Mucosa of descending colon (tissue), 3 donors: ENCODE data around the gene CIBAR2. TPM values are rescaled to one million over a fixed set of nuclear protein-coding genes. Genes with fewer than 3 reads are reported as not detected.

Experiments
- ATAC-seq: fragments of 200-7000 bp; cut with Tn5 transposase; one replicate; pipeline ENCODE4 v1.9.1; 2020; ENCODE audit warnings: mild to moderate bottlenecking, moderate library complexity
- DNase-seq, 3 donors: peaks; one replicate each; pipeline ENCODE4 v3.0.0-alpha.2; 2020
- H3K36me3 ChIP-seq: fragments of 200-600 bp; one replicate; pipeline ENCODE4 v1.8.0; 2021; ENCODE audit warnings: low read depth, mild to moderate bottlenecking
- H3K4me1 ChIP-seq: fragments of 200-600 bp; one replicate; pipeline ENCODE4 v1.8.0; 2021; ENCODE audit warnings: low read depth, mild to moderate bottlenecking
- H3K4me3 ChIP-seq: fragments of 200-600 bp; one replicate; pipeline ENCODE4 v1.8.0; 2021; ENCODE audit warnings: mild to moderate bottlenecking
- H3K9me3 ChIP-seq: fragments of 200-600 bp; one replicate; pipeline ENCODE4 v1.8.0; 2021; ENCODE audit warnings: mild to moderate bottlenecking
- CTCF ChIP-seq: fragments of 200-600 bp; IDR thresholded peaks from one replicate; pipeline ENCODE4 v1.8.0; 2022; ENCODE audit warnings: antibody characterized with exemption, mild to moderate bottlenecking
- intact Hi-C, 2 donors: fragments of 100-400 bp; cut with DNase I in 1 of 2; cut with micrococcal nuclease in 1 of 2; formaldehyde crosslinking; loops; one replicate each; pipeline versions ENCODE4 v1.11.0 to v1.11.1; 2022; cut with DNase I, micrococcal nuclease
- total RNA-seq, 3 donors: library from RNA; stranded (reverse); fragmentation: NEBNext Ultra II Directional in 2 of 3; extraction: Animal tissue kit (Norgen Biotek cat#: 25700) in 2 of 3; gene quantifications; one replicate each; pipeline versions ENCODE4 v1.2.1 to v1.2.4, GENCODE V29; 2021 to 2023
- donor health status: DM: no; HTN: no; CAD: no; lungs with moderate emphysema.
- donor health status: DM: no; HTN: no; CAD: no.
- donor health status: DM: no; HTN: yes; CAD: no.

Gene CIBAR2
- total RNA-seq, 3 donors from 2014 or later = not detected

GRCh38 chr16:85086347-85087291 is 25.7 kb downstream of the CIBAR2 start:
- peak; percentile 86 for ATAC-seq
- peak; percentile 77 to 90 (median 82) for DNase-seq
- peaks cover 16% of the 10 kb centered on the region for H3K4me1 ChIP-seq
- no peak overlapping the region for H3K4me3 ChIP-seq
- intact Hi-C loops = no loop called here
- peak; percentile 68 for TF ChIP-seq CTCF
- no peaks in the 10 kb centered on the region for H3K36me3 ChIP-seq
- H3K9me3 ChIP-seq = no peaks in the 10 kb centered on the region

- ATAC-seq = no peak
- Histone ChIP-seq H3K36me3 (no peaks in the 10 kb centered on the region), H3K9me3 (no peaks in the 10 kb centered on the region), H3K4me3 (no peak overlapping the region), H3K4me1 (peaks cover 12% of the 10 kb centered on the region)
- intact Hi-C loops = no loop called here
- TF ChIP-seq CTCF = no peak
- no peak for DNase-seq
Observed at GRCh38 chr16:85085721-85086120, 26.6 kb downstream of the CIBAR2 start.

GRCh38 chr16:85084841-85085510 is 27.3 kb downstream of the CIBAR2 start:
- intact Hi-C loops = no loop called here
- Histone ChIP-seq H3K9me3 (no peaks in the 10 kb centered on the region), H3K36me3 (no peaks in the 10 kb centered on the region), H3K4me1 (peaks cover 7% of the 10 kb centered on the region), H3K4me3 (no peak overlapping the region)
- ATAC-seq (no peak), DNase-seq (no peak)
- TF ChIP-seq CTCF = no peak

GRCh38 chr16:85083051-85083639 is 29.1 kb downstream of the CIBAR2 start:
- ATAC-seq (no peak), DNase-seq (no peak)
- intact Hi-C loops = no loop called here
- Histone ChIP-seq H3K9me3 (no peaks in the 10 kb centered on the region), H3K4me3 (no peak overlapping the region), H3K4me1 (peaks cover 7% of the 10 kb centered on the region), H3K36me3 (no peaks in the 10 kb centered on the region)
- TF ChIP-seq CTCF = no peak

GRCh38 chr16:85082173-85083050 is 29.9 kb downstream of the CIBAR2 start:
- Histone ChIP-seq H3K4me1 (peaks cover 7% of the 10 kb centered on the region), H3K36me3 (no peaks in the 10 kb centered on the region), H3K9me3 (no peaks in the 10 kb centered on the region), H3K4me3 (no peak overlapping the region)
- intact Hi-C loops = no loop called here
- no peak for TF ChIP-seq CTCF
- DNase-seq = no peak
- peak; percentile 37 for ATAC-seq
